SJSA1 (cell line): ENCODE results near the gene ALS2. TPM values are rescaled to one million over a fixed set of nuclear protein-coding genes. Genes with fewer than 3 reads are reported as not detected.
"Not testable (repeated sequence)": the region's sequence is repeated elsewhere in the genome, so short reads cannot be mapped to it uniquely, and the experiment has no call there.

ENCODE experiments used
- DNase-seq, 2 experiments: peaks; one replicate each; pipeline ENCODE4 v3.0.0-alpha.2; 2015 to 2020; ENCODE audit warnings: low spot score in 2 of 2, low read depth in 1 of 2
- H3K27ac ChIP-seq: fragments of 250-450 bp; sonication (Bioruptor Pico); 2 replicates; pipeline ENCODE4 v1.5.1; 2020; ENCODE audit warnings: mild to moderate bottlenecking, moderate library complexity
- H3K27me3 ChIP-seq: fragments of 250-450 bp; sonication (Bioruptor Pico); replicated peaks from 2 replicates; pipeline ENCODE4 v1.5.1; 2020; ENCODE audit warnings: mild to moderate bottlenecking, moderate library complexity
- H3K36me3 ChIP-seq: fragments of 250-450 bp; sonication (Bioruptor Pico); 2 replicates; pipeline ENCODE4 v1.5.1; 2020; ENCODE audit warnings: mild to moderate bottlenecking
- H3K4me1 ChIP-seq: fragments of 250-450 bp; sonication (Bioruptor Pico); replicated peaks from 2 replicates; pipeline ENCODE4 v1.6.1; 2021; ENCODE audit warnings: mild to moderate bottlenecking
- H3K4me3 ChIP-seq: fragments of 250-450 bp; sonication (Bioruptor Pico); 2 replicates; pipeline ENCODE4 v1.5.1; 2020; ENCODE audit warnings: mild to moderate bottlenecking
- H3K9me3 ChIP-seq: fragments of 250-450 bp; sonication (Bioruptor Pico); replicated peaks from 2 replicates; pipeline ENCODE4 v1.5.1; 2020; ENCODE audit warnings: mild to moderate bottlenecking
- total RNA-seq: library from RNA; depleted of rRNA; stranded (reverse); fragments of >200 nt; shearing (Covaris generic); gene quantifications from 2 replicates; pipeline ENCODE4 v1.2.3, GENCODE V29; 2014

The ALS2 gene
- total RNA-seq, 1 experiment from 2014 or later: 28.2 TPM

GRCh38 chr2:201785135-201785534 is 4.4 kb upstream of the ALS2 start:
- Histone ChIP-seq H3K27me3 (no peaks in the 10 kb centered on the region), H3K9me3 (no peaks in the 10 kb centered on the region), H3K4me3 (no peak overlapping the region), H3K36me3 (peaks cover 4% of the 10 kb centered on the region), H3K4me1 (peaks cover 5% of the 10 kb centered on the region; the same call in 1 of the 2 replicates), H3K27ac (no peak overlapping the region)
- no peak for DNase-seq

GRCh38 chr2:201784563-201784962 is 3.8 kb upstream of the ALS2 start:
- Histone ChIP-seq H3K9me3 (no peaks in the 10 kb centered on the region), H3K4me1 (peaks cover 6% of the 10 kb centered on the region), H3K27me3 (no peaks in the 10 kb centered on the region), H3K36me3 (peaks cover 4% of the 10 kb centered on the region), H3K27ac (no peak overlapping the region), H3K4me3 (no peak overlapping the region)
- DNase-seq: no peak

DNA sequence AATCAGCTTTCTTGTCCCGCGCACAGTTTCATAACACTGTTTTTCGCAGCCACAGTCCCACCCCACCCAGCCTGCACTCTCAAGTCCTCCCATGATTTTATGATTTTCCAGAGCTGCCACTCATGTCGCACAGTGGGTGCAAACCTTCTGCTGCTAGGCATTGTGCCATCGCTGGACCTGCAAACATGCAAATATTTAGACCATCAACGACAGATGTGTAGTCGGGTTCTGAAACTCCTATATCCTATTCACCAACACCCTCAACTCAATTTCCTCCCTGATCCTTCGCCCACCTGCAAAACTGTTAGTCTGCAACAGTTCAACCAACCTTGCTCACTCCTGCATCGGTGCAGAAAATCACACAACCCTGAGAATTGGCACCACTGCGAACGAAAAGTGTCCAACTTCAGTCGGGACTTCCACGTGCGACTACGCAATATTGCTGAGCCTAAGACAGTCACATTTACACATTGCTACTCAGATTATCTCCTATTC is 871 bp upstream of the ALS2 start:
- DNase-seq: no peak
- H3K27me3 ChIP-seq: no peaks in the 10 kb centered on the region
- H3K36me3 ChIP-seq: peaks cover 4% of the 10 kb centered on the region
- peak overlapping the region; percentile 75; the same call in 1 of the 2 replicates for H3K27ac ChIP-seq
- no peaks in the 10 kb centered on the region for H3K9me3 ChIP-seq
- peak overlapping the region; percentile 85 for H3K4me3 ChIP-seq
- H3K4me1 ChIP-seq: peaks cover 16% of the 10 kb centered on the region

- Histone ChIP-seq H3K9me3 (no peaks in the 10 kb centered on the region), H3K36me3 (peaks cover 4% of the 10 kb centered on the region), H3K4me3 (peak overlapping the region; percentile 85), H3K4me1 (peaks cover 16% of the 10 kb centered on the region), H3K27ac (peak overlapping the region; percentile 75), H3K27me3 (no peaks in the 10 kb centered on the region)
- DNase-seq: no peak
Observed at GRCh38 chr2:201779901-201780673, 646 bp downstream of the ALS2 start.

GRCh38 chr2:201777869-201778268 is 2.9 kb downstream of the ALS2 start:
- H3K27me3 ChIP-seq: no peaks in the 10 kb centered on the region
- H3K27ac ChIP-seq: no peak overlapping the region
- H3K4me3 ChIP-seq: no peak overlapping the region
- peaks cover 4% of the 10 kb centered on the region for H3K36me3 ChIP-seq
- H3K9me3 ChIP-seq: no peaks in the 10 kb centered on the region
- DNase-seq: no peak
- peaks cover 16% of the 10 kb centered on the region for H3K4me1 ChIP-seq

- H3K4me3 ChIP-seq: no peak overlapping the region
- no peak overlapping the region for H3K27ac ChIP-seq
- no peak for DNase-seq
- peaks cover 16% of the 10 kb centered on the region for H3K4me1 ChIP-seq
- H3K36me3 ChIP-seq: peaks cover 4% of the 10 kb centered on the region
- H3K27me3 ChIP-seq: no peaks in the 10 kb centered on the region
- no peaks in the 10 kb centered on the region for H3K9me3 ChIP-seq
Observed at GRCh38 chr2:201777043-201777442, 3.7 kb downstream of the ALS2 start.

DNA sequence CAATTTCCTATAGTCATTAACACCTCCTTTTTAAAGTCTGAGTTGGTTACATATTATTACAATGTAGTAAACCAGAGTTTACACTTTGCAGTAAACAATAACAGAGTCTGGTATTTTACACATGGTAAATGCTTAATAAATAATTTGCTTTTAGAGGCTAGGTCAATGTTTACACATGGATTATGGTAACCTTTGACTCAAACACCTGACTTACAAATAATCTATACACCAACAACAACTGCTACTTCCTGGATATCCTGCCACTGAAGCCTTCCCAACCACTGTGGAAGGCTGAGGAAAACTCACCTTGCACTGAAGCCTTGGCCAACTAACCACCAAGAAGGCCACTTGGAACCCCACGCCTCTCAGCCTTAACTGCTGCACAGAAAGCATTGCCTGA is 5.4 kb downstream of the ALS2 start:
- no peak overlapping the region for H3K27ac ChIP-seq
- H3K36me3 ChIP-seq: peaks cover under 1% of the 10 kb centered on the region
- no peaks in the 10 kb centered on the region for H3K9me3 ChIP-seq
- peaks cover 11% of the 10 kb centered on the region for H3K4me1 ChIP-seq
- no peak for DNase-seq
- no peaks in the 10 kb centered on the region for H3K27me3 ChIP-seq
- H3K4me3 ChIP-seq: no peak overlapping the region

DNA sequence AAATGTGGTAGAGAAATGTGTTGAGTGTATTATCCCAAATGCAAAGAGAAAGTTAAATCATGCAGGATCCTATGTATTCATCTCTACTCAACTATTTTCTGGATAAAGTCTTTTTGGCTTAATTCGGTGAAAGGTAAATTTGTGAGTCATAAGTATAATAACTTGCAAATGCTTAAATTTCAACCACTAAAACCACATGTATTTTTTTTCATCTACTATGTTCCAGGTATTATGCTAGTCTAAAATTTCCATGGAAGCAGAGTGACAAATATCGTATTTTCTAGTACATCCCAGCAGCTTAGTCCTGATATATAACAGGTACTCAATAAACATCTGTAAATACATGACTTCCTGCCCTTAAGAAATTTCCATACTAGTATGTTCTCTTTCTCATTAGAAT is 6.2 kb downstream of the ALS2 start:
- no peak for DNase-seq
- Histone ChIP-seq H3K27me3 (no peaks in the 10 kb centered on the region), H3K9me3 (no peaks in the 10 kb centered on the region), H3K4me1 (peaks cover 11% of the 10 kb centered on the region), H3K4me3 (no peak overlapping the region), H3K36me3 (no peaks in the 10 kb centered on the region), H3K27ac (no peak overlapping the region)

- Histone ChIP-seq H3K27me3 (no peaks in the 10 kb centered on the region), H3K36me3 (no peaks in the 10 kb centered on the region), H3K9me3 (no peaks in the 10 kb centered on the region), H3K27ac (no peak overlapping the region), H3K4me1 (peaks cover 12% of the 10 kb centered on the region), H3K4me3 (no peak overlapping the region)
- DNase-seq: no peak
Observed at GRCh38 chr2:201773990-201774389, 6.7 kb downstream of the ALS2 start.

GRCh38 chr2:201769666-201770373 is 10.9 kb downstream of the ALS2 start:
- H3K27ac ChIP-seq: no peak overlapping the region

GRCh38 chr2:201768918-201769317 is 11.8 kb downstream of the ALS2 start:
- no peak overlapping the region for H3K27ac ChIP-seq
- H3K9me3 ChIP-seq: no peaks in the 10 kb centered on the region
- H3K4me3 ChIP-seq: no peak overlapping the region
- no peak for DNase-seq
- H3K4me1 ChIP-seq: peaks cover 7% of the 10 kb centered on the region; the same call in 1 of the 2 replicates
- H3K36me3 ChIP-seq: peaks cover 23% of the 10 kb centered on the region
- H3K27me3 ChIP-seq: 0 out of 2 replicates have a peak, but pooled peaks cover 2% of the 10 kb centered on the region

More at GRCh38 chr2:201769666-201770373, 10.9 kb downstream of the ALS2 start:
- H3K4me3 ChIP-seq: no peak overlapping the region
- peaks cover 16% of the 10 kb centered on the region for H3K36me3 ChIP-seq
- no peaks in the 10 kb centered on the region for H3K9me3 ChIP-seq
- DNase-seq: no peak
- peaks cover 7% of the 10 kb centered on the region; the same call in 1 of the 2 replicates for H3K4me1 ChIP-seq
- H3K27me3 ChIP-seq: 0 out of 2 replicates have a peak, but pooled peaks cover 2% of the 10 kb centered on the region

- no peak overlapping the region for H3K4me3 ChIP-seq
- H3K27me3 ChIP-seq: 0 out of 2 replicates have a peak, but pooled peaks cover 2% of the 10 kb centered on the region
- no peak for DNase-seq
- H3K36me3 ChIP-seq: peaks cover 53% of the 10 kb centered on the region
- H3K27ac ChIP-seq: no peak overlapping the region
- no peaks in the 10 kb centered on the region for H3K9me3 ChIP-seq
- peaks cover 7% of the 10 kb centered on the region; the same call in 1 of the 2 replicates for H3K4me1 ChIP-seq
Observed at GRCh38 chr2:201765799-201766198, 14.9 kb downstream of the ALS2 start.

DNA sequence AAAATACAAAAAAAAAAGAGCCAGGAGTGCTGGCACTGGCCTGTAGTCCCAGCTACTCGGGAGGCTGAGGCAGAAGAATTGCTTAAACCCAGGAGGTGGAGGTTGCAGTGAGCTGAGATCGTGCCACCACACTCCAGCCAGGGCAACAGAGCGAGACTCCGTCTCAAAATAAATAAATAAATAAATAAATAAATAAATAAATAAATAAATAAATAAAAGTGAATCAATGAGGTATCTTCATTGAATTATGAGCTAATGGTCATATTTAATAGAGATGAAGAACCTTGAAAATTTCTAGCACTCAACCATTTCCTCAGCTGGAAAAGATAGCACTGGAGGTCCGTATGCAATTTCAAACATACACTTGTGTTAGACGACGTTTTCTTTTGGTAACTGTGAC is 16.3 kb downstream of the ALS2 start:
- H3K9me3 ChIP-seq, H3K27me3 ChIP-seq, H3K4me1 ChIP-seq, H3K27ac ChIP-seq, DNase-seq, H3K4me3 ChIP-seq: not testable (repeated sequence)
- peaks cover 62% of the 10 kb centered on the region for H3K36me3 ChIP-seq

DNA sequence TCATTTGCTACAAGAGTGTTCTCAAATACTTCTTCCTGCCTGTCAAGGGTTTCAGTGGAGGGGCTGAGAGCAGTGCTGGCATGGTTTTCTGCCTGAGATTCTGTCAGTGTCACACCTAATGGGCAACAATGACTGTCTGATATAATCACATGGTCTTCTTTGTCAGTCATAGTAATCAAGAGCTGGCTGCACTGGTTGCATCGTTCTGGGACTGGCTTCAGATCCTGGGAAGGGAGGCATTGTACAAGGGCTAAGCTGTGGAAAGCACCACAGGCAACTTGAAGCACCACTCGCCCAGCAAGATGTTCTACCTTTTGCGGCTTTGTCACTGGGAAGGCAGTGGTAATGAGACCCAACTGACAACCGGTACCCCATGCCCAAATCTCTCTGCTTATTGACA is 19.6 kb downstream of the ALS2 start:
- Histone ChIP-seq H3K36me3 (peaks cover 71% of the 10 kb centered on the region), H3K4me1 (no peaks in the 10 kb centered on the region), H3K27me3 (no peaks in the 10 kb centered on the region), H3K9me3 (no peaks in the 10 kb centered on the region), H3K4me3 (no peak overlapping the region), H3K27ac (no peak overlapping the region)
- DNase-seq: no peak
